Kidney glomerular epithelial cell (primary cell): ENCODE data around the gene SCYGR5.
"Not testable (repeated sequence)": the region's sequence is repeated elsewhere in the genome, so short reads cannot be mapped to it uniquely, and the experiment has no call there.

Experiments used
- DNase-seq: peaks from one replicate; lab custom pipeline; 2025; lab: John Stamatoyannopoulos, UW

SCYGR5 gene

GRCh38 chr2:227673620-227674019, 7.0 kb downstream of the SCYGR5 start:
- not testable (repeated sequence) for DNase-seq

- no peak for DNase-seq
Measured at GRCh38 chr2:227674485-227674884, 7.9 kb downstream of the SCYGR5 start.

GRCh38 chr2:227677928-227678327, 11.3 kb downstream of the SCYGR5 start:
- no peak for DNase-seq

GRCh38 chr2:227684258-227684657, 17.7 kb downstream of the SCYGR5 start:
- DNase-seq, result no peak

GRCh38 chr2:227687189-227687588, 20.6 kb downstream of the SCYGR5 start:
- no peak for DNase-seq

- no peak for DNase-seq
Measured at GRCh38 chr2:227696990-227697679, 30.5 kb downstream of the SCYGR5 start.

- no peak for DNase-seq
Measured at GRCh38 chr2:227701556-227701955, 35.0 kb downstream of the SCYGR5 start.

GRCh38 chr2:227703280-227703732, 36.7 kb downstream of the SCYGR5 start:
- DNase-seq, result peak; percentile 19

- no peak for DNase-seq
Measured at GRCh38 chr2:227703961-227704360, 37.4 kb downstream of the SCYGR5 start.

GRCh38 chr2:227706859-227707258, 40.3 kb downstream of the SCYGR5 start:
- no peak for DNase-seq

- DNase-seq, result no peak
Measured at GRCh38 chr2:227707390-227707789, 40.8 kb downstream of the SCYGR5 start.

GRCh38 chr2:227710986-227711385, 44.4 kb downstream of the SCYGR5 start:
- DNase-seq, result no peak

GRCh38 chr2:227713291-227713690, 46.7 kb downstream of the SCYGR5 start:
- no peak for DNase-seq

- DNase-seq, result no peak
Measured at GRCh38 chr2:227716501-227716900, 49.9 kb downstream of the SCYGR5 start.
